HL-60 (cell line): ENCODE results near the gene IFITM1.
"Not testable (repeated sequence)": the region's sequence is repeated elsewhere in the genome, so short reads cannot be mapped to it uniquely, and the experiment has no call there.

Source experiments
- DNase-seq, 2 experiments: peaks; one replicate each; pipeline ENCODE4 v3.0.0-alpha.2; 2010 to 2020; ENCODE audit warnings: low read depth in 1 of 2, low spot score in 1 of 2
- H3K27ac ChIP-seq: fragments of 250-450 bp; sonication (Bioruptor Pico); replicated peaks from 2 replicates; pipeline ENCODE4 v1.5.1; 2020; ENCODE audit warnings: mild to moderate bottlenecking, moderate library complexity
- H3K27me3 ChIP-seq: fragments of 250-450 bp; sonication (Bioruptor Pico); 2 replicates; pipeline ENCODE4 v1.5.1; 2021; ENCODE audit warnings: mild to moderate bottlenecking, moderate library complexity; ENCODE audit not compliant: insufficient read depth, poor library complexity, severe bottlenecking
- H3K4me3 ChIP-seq: replicated peaks from 2 replicates; pipeline ENCODE4 v1.5.1; 2011; ENCODE audit warnings: mild to moderate bottlenecking, control low read depth, low read length; ENCODE audit not compliant: insufficient read depth
- CTCF ChIP-seq: IDR thresholded peaks from one replicate; pipeline ENCODE4 v1.5.1; 2011; ENCODE audit warnings: low read length, control low read depth, inconsistent platforms; ENCODE audit not compliant: insufficient read depth
- GABPA ChIP-seq: IDR thresholded peaks from 2 replicates; pipeline ENCODE4 v1.6.1; 2012; ENCODE audit warnings: low read depth
- POLR2AphosphoS5 ChIP-seq: IDR thresholded peaks from 2 replicates; pipeline ENCODE4 v1.6.1; 2012; ENCODE audit warnings: low read depth
- REST ChIP-seq: IDR thresholded peaks from 2 replicates; pipeline ENCODE4 v1.6.1; 2012; ENCODE audit warnings: low read depth; ENCODE audit not compliant: insufficient replicate concordance
- SPI1 ChIP-seq: IDR thresholded peaks from 2 replicates; pipeline ENCODE4 v1.6.1; 2012; ENCODE audit warnings: low read depth, mild to moderate bottlenecking, borderline replicate concordance

Gene IFITM1

GRCh38 chr11:332651-333480, 19.0 kb downstream of the IFITM1 start:
- TF ChIP-seq REST = no peak
- no peak for TF ChIP-seq CTCF
- TF ChIP-seq POLR2AphosphoS5 = no peak
- TF ChIP-seq GABPA = no peak
- no peak for TF ChIP-seq SPI1
- DNase-seq = no peak
- no peak overlapping the region for H3K4me3 ChIP-seq
- no peak overlapping the region for H3K27ac ChIP-seq
- H3K27me3 ChIP-seq = peaks cover 4% of the 10 kb centered on the region

- not testable (repeated sequence) for H3K4me3 ChIP-seq, H3K27ac ChIP-seq, H3K27me3 ChIP-seq, DNase-seq
Observed at GRCh38 chr11:333616-334263, 19.9 kb downstream of the IFITM1 start.

GRCh38 chr11:334264-334994, 20.6 kb downstream of the IFITM1 start:
- H3K27me3 ChIP-seq = peaks cover 4% of the 10 kb centered on the region
- no peak for TF ChIP-seq GABPA
- TF ChIP-seq POLR2AphosphoS5 = no peak
- TF ChIP-seq REST = no peak
- no peak for TF ChIP-seq SPI1
- TF ChIP-seq CTCF = no peak
- H3K4me3 ChIP-seq = no peak overlapping the region
- no peak overlapping the region for H3K27ac ChIP-seq
- DNase-seq = no peak
